ENCODE results near the gene APCDD1L.

The APCDD1L gene

DNA sequence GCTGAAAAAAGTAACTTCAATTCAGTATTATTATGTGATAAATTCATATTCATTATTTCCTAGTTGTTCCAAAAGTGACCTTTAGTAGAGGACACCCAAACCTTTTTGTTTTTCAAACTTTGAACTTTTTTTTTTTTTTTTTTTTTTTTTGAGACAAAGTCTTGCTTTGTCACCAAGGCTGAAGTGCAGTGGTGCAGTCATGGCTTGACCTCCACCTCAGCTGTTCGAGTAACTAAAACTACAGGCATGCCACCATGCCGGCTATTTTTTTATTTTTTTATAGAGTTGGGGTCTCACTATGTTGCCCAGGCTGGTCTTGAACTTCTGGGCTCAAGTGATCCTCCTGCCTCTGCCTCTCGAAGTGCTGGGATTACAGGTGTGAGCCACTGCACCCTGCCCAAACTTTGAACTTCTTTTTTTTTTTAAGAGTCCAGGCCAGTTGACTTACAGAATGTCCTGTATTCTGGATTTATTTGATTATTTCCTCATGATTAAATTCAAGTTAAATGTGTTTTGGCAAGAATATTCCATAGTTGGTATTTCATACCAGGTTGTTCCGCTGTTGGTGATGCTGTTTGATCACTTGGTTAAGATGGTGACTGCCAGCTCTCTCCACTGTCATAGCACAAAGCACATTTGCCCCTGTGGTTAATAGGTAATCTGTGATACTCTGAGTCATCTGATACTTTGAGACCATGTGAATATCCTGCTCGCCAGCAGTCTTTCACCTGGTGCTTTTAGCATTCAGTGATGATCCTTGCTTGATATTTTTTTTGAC lies 78.1 kb downstream of the APCDD1L start:
- no peak overlapping the region for H3K9ac ChIP-seq (ENCODE audit: low read length)
- no peak overlapping the region for H4K5ac ChIP-seq (ENCODE audit: low read length)
- DNase-seq, result no peak
- peaks cover 23% of the 10 kb centered on the region for H3K79me2 ChIP-seq (ENCODE audit: control insufficient read depth, insufficient read depth, low read length)
- no peak overlapping the region for H3K4me2 ChIP-seq (ENCODE audit: low read length)
- no peak overlapping the region for H2AK5ac ChIP-seq (ENCODE audit: low read length)
- H4K8ac ChIP-seq (ENCODE audit: low read depth, low read length), result no peak overlapping the region
- WGBS (ENCODE audit: extremely low coverage, insufficient coverage, low lambda C conversion rate), result no CpG with 5 or more reads among the region's 5 CpGs
- H3K18ac ChIP-seq (ENCODE audit: low read length), result no peak overlapping the region
- H3K79me1 ChIP-seq (ENCODE audit: low read length), result peaks cover 28% of the 10 kb centered on the region
- H2BK15ac ChIP-seq (replicated peaks; ENCODE audit: low read depth), result no peak overlapping the region
- no peaks in the 10 kb centered on the region for H3K36me3 ChIP-seq (ENCODE audit: control insufficient read depth, insufficient read depth, low read length)
- no peaks in the 10 kb centered on the region for H3K27me3 ChIP-seq (ENCODE audit: insufficient read depth, low read length, poor library complexity)
- no peak overlapping the region for H2BK120ac ChIP-seq (ENCODE audit: low read depth, low read length)
- H3K23ac ChIP-seq (ENCODE audit: low read length), result no peak overlapping the region
- H3K27ac ChIP-seq (ENCODE audit: low read depth, low read length), result no peak overlapping the region
- no peak overlapping the region for H3K56ac ChIP-seq (ENCODE audit: low read length)
- H3K4me1 ChIP-seq (ENCODE audit: control insufficient read depth, low read depth, low read length), result peaks cover 2% of the 10 kb centered on the region
- H2BK5ac ChIP-seq (ENCODE audit: low read length), result no peak overlapping the region
- no peak overlapping the region for H3K4me3 ChIP-seq (ENCODE audit: low read length)
- H3K4ac ChIP-seq (ENCODE audit: low read depth, low read length), result no peak overlapping the region

DNA sequence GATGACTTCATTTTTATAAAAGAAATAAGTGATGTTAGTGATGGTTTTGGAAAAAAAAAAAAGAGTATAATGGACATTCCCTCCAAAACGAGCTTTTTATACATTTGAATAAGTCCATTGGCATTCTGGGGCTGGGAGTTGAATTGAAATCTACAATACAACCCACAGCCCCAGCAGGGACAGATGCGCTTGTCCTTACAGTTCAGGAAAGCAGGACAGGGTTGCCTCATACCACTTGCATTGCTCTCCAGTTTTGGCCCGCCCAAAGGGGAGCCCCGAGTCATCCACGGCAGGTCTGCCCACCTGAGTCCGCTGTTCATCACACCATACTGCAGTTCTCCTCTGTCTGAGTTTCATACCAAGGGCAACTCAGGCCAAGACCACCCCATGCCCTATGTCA lies 80.0 kb downstream of the APCDD1L start:
- Histone ChIP-seq H2BK120ac (ENCODE audit: low read depth, low read length) (no peak overlapping the region), H2AK5ac (ENCODE audit: low read length) (no peak overlapping the region), H3K4me1 (ENCODE audit: control insufficient read depth, low read depth, low read length) (peaks cover 2% of the 10 kb centered on the region), H3K79me1 (ENCODE audit: low read length) (peaks cover 32% of the 10 kb centered on the region), H3K56ac (ENCODE audit: low read length) (no peak overlapping the region), H3K18ac (ENCODE audit: low read length) (no peak overlapping the region), H3K27ac (ENCODE audit: low read depth, low read length) (no peak overlapping the region), H3K4ac (ENCODE audit: low read depth, low read length) (no peak overlapping the region), H3K9ac (ENCODE audit: low read length) (no peak overlapping the region), H3K4me2 (ENCODE audit: low read length) (no peak overlapping the region), H2BK5ac (ENCODE audit: low read length) (no peak overlapping the region), H3K4me3 (ENCODE audit: low read length) (no peak overlapping the region), H4K5ac (ENCODE audit: low read length) (no peak overlapping the region), H3K23ac (ENCODE audit: low read length) (no peak overlapping the region), H3K27me3 (ENCODE audit: insufficient read depth, low read length, poor library complexity) (no peaks in the 10 kb centered on the region), H2BK15ac (replicated peaks; ENCODE audit: low read depth) (no peak overlapping the region), H4K8ac (ENCODE audit: low read depth, low read length) (no peak overlapping the region), H3K36me3 (ENCODE audit: control insufficient read depth, insufficient read depth, low read length) (no peaks in the 10 kb centered on the region), H3K79me2 (ENCODE audit: control insufficient read depth, insufficient read depth, low read length) (peaks cover 26% of the 10 kb centered on the region)
- no CpG with 5 or more reads among the region's 6 CpGs for WGBS (ENCODE audit: extremely low coverage, insufficient coverage, low lambda C conversion rate)
- no peak for DNase-seq

DNA sequence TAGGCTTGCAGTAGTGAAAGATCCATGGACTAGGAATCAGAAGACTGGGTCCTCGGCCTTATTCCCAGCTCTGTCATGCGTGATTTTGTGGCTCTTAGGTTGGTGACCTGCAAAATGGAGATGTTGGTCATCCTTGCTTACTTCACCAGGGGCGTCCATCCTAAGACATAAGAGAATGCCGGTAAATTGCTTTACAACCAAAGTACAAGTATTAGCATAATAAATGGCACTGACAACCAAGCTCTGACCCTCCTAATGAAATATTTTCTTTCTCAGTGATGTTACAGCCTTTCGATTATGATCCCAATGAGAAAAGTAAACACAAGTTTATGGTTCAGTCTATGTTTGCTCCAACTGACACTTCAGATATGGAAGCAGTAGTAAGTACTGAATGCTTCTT lies 80.9 kb downstream of the APCDD1L start:
- peaks cover 31% of the 10 kb centered on the region for H3K79me2 ChIP-seq (ENCODE audit: control insufficient read depth, insufficient read depth, low read length)
- H3K18ac ChIP-seq (ENCODE audit: low read length), result no peak overlapping the region
- DNase-seq, result no peak
- WGBS (ENCODE audit: extremely low coverage, insufficient coverage, low lambda C conversion rate), result no CpG with 5 or more reads among the region's 5 CpGs
- H2BK15ac ChIP-seq (replicated peaks; ENCODE audit: low read depth), result no peak overlapping the region
- H3K56ac ChIP-seq (ENCODE audit: low read length), result no peak overlapping the region
- no peak overlapping the region for H3K4ac ChIP-seq (ENCODE audit: low read depth, low read length)
- H3K23ac ChIP-seq (ENCODE audit: low read length), result no peak overlapping the region
- no peak overlapping the region for H3K4me3 ChIP-seq (ENCODE audit: low read length)
- H4K8ac ChIP-seq (ENCODE audit: low read depth, low read length), result no peak overlapping the region
- H2BK120ac ChIP-seq (ENCODE audit: low read depth, low read length), result no peak overlapping the region
- H2AK5ac ChIP-seq (ENCODE audit: low read length), result no peak overlapping the region
- H2BK5ac ChIP-seq (ENCODE audit: low read length), result no peak overlapping the region
- H4K5ac ChIP-seq (ENCODE audit: low read length), result no peak overlapping the region
- no peak overlapping the region for H3K9ac ChIP-seq (ENCODE audit: low read length)
- no peak overlapping the region for H3K27ac ChIP-seq (ENCODE audit: low read depth, low read length)
- peaks cover 2% of the 10 kb centered on the region for H3K4me1 ChIP-seq (ENCODE audit: control insufficient read depth, low read depth, low read length)
- no peaks in the 10 kb centered on the region for H3K36me3 ChIP-seq (ENCODE audit: control insufficient read depth, insufficient read depth, low read length)
- no peaks in the 10 kb centered on the region for H3K27me3 ChIP-seq (ENCODE audit: insufficient read depth, low read length, poor library complexity)
- no peak overlapping the region for H3K4me2 ChIP-seq (ENCODE audit: low read length)
- H3K79me1 ChIP-seq (ENCODE audit: low read length), result peaks cover 33% of the 10 kb centered on the region

DNA sequence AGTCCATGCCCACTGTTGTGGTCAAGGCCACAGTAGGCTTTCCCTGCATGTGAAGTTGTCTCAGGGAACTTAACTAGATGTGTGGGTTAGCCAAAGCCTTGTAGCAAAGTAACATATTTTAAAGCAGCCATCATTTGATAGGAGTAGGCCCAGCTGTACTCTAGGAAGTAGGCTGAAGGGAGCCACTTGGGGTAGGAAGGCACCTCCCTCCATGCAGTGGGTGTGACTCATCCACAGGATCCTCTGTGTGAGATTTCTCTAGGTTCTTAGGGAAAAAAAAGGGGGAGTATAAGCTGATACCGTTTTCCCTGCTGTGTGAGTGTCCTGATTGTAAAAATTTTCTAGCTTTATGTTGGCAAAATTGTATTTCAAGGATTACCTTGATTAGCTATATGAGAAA lies 81.4 kb downstream of the APCDD1L start:
- WGBS (ENCODE audit: extremely low coverage, insufficient coverage, low lambda C conversion rate), result no CpG with 5 or more reads among the region's 1 CpG
- Histone ChIP-seq H3K4me2 (ENCODE audit: low read length) (no peak overlapping the region), H3K4me3 (ENCODE audit: low read length) (no peak overlapping the region), H3K56ac (ENCODE audit: low read length) (no peak overlapping the region), H3K4ac (ENCODE audit: low read depth, low read length) (no peak overlapping the region), H2BK120ac (ENCODE audit: low read depth, low read length) (no peak overlapping the region), H3K27me3 (ENCODE audit: insufficient read depth, low read length, poor library complexity) (no peaks in the 10 kb centered on the region), H3K79me2 (ENCODE audit: control insufficient read depth, insufficient read depth, low read length) (peaks cover 32% of the 10 kb centered on the region), H4K8ac (ENCODE audit: low read depth, low read length) (no peak overlapping the region), H3K18ac (ENCODE audit: low read length) (no peak overlapping the region), H3K36me3 (ENCODE audit: control insufficient read depth, insufficient read depth, low read length) (no peaks in the 10 kb centered on the region), H3K4me1 (ENCODE audit: control insufficient read depth, low read depth, low read length) (peaks cover 2% of the 10 kb centered on the region), H3K27ac (ENCODE audit: low read depth, low read length) (no peak overlapping the region), H2BK15ac (replicated peaks; ENCODE audit: low read depth) (no peak overlapping the region), H3K79me1 (ENCODE audit: low read length) (peaks cover 33% of the 10 kb centered on the region), H4K5ac (ENCODE audit: low read length) (no peak overlapping the region), H3K9ac (ENCODE audit: low read length) (no peak overlapping the region), H3K23ac (ENCODE audit: low read length) (no peak overlapping the region), H2BK5ac (ENCODE audit: low read length) (no peak overlapping the region), H2AK5ac (ENCODE audit: low read length) (no peak overlapping the region)
- DNase-seq, result no peak

- no peak overlapping the region for H3K4me2 ChIP-seq (ENCODE audit: low read length)
- H3K18ac ChIP-seq (ENCODE audit: low read length), result no peak overlapping the region
- H4K8ac ChIP-seq (ENCODE audit: low read depth, low read length), result no peak overlapping the region
- peaks cover 30% of the 10 kb centered on the region for H3K79me2 ChIP-seq (ENCODE audit: control insufficient read depth, insufficient read depth, low read length)
- no peak overlapping the region for H3K9ac ChIP-seq (ENCODE audit: low read length)
- no peak overlapping the region for H2BK5ac ChIP-seq (ENCODE audit: low read length)
- H3K4me1 ChIP-seq (ENCODE audit: control insufficient read depth, low read depth, low read length), result peaks cover 2% of the 10 kb centered on the region
- DNase-seq, result no peak
- peaks cover 31% of the 10 kb centered on the region for H3K79me1 ChIP-seq (ENCODE audit: low read length)
- no peaks in the 10 kb centered on the region for H3K36me3 ChIP-seq (ENCODE audit: control insufficient read depth, insufficient read depth, low read length)
- WGBS (ENCODE audit: extremely low coverage, insufficient coverage, low lambda C conversion rate), result no CpG with 5 or more reads among the region's 2 CpGs
- H3K56ac ChIP-seq (ENCODE audit: low read length), result no peak overlapping the region
- H3K4me3 ChIP-seq (ENCODE audit: low read length), result no peak overlapping the region
- no peak overlapping the region for H3K23ac ChIP-seq (ENCODE audit: low read length)
- no peak overlapping the region for H3K4ac ChIP-seq (ENCODE audit: low read depth, low read length)
- no peak overlapping the region for H2AK5ac ChIP-seq (ENCODE audit: low read length)
- H3K27ac ChIP-seq (ENCODE audit: low read depth, low read length), result no peak overlapping the region
- H2BK15ac ChIP-seq (replicated peaks; ENCODE audit: low read depth), result no peak overlapping the region
- no peak overlapping the region for H2BK120ac ChIP-seq (ENCODE audit: low read depth, low read length)
- no peaks in the 10 kb centered on the region for H3K27me3 ChIP-seq (ENCODE audit: insufficient read depth, low read length, poor library complexity)
- no peak overlapping the region for H4K5ac ChIP-seq (ENCODE audit: low read length)
Measured at GRCh38 chr20:58433029-58433647, 82.1 kb downstream of the APCDD1L start.

Data from mesendoderm (in vitro differentiated cells).